ENCODE measurements around the gene TMCC2.
A peak's percentile ranks its signal among the peaks of the same experiment; 100 is the strongest.

TMCC2 gene

GRCh38 chr1:205291596-205291995, 63.9 kb downstream of the TMCC2 start:
- Histone ChIP-seq H3K36me3 (ENCODE audit: control insufficient read depth, insufficient read depth, low read length) (no peaks in the 10 kb centered on the region), H3K79me2 (no peaks in the 10 kb centered on the region), H3K4me2 (ENCODE audit: low read length) (no peak overlapping the region), H2AFZ (no peak overlapping the region), H3K4me1 (no peaks in the 10 kb centered on the region), H3K9ac (no peak overlapping the region), H3K27me3 (ENCODE audit: control insufficient read depth, insufficient read depth, low read length) (no peaks in the 10 kb centered on the region), H3K4me3 (ENCODE audit: low read depth, low read length) (no peak overlapping the region), H3K9me3 (ENCODE audit: control insufficient read depth, low read length) (no peaks in the 10 kb centered on the region), H3K27ac (no peak overlapping the region)
- no peak for TF ChIP-seq CTCF (IDR thresholded peaks at IDR 0.05)

GRCh38 chr1:205293350-205294074, 65.8 kb downstream of the TMCC2 start:
- H3K9ac ChIP-seq: no peak overlapping the region
- TF ChIP-seq CTCF (IDR thresholded peaks at IDR 0.05): no peak
- H3K4me1 ChIP-seq: no peaks in the 10 kb centered on the region
- no peak overlapping the region for H3K4me2 ChIP-seq (ENCODE audit: low read length)
- H3K27ac ChIP-seq: peak overlapping the region; percentile 11
- H3K79me2 ChIP-seq: no peaks in the 10 kb centered on the region
- H3K36me3 ChIP-seq (ENCODE audit: control insufficient read depth, insufficient read depth, low read length): no peaks in the 10 kb centered on the region
- H3K27me3 ChIP-seq (ENCODE audit: control insufficient read depth, insufficient read depth, low read length): no peaks in the 10 kb centered on the region
- no peak overlapping the region for H2AFZ ChIP-seq
- no peak overlapping the region for H3K4me3 ChIP-seq (ENCODE audit: low read depth, low read length)
- no peaks in the 10 kb centered on the region for H3K9me3 ChIP-seq (ENCODE audit: control insufficient read depth, low read length)

GRCh38 chr1:205294175-205294917, 66.6 kb downstream of the TMCC2 start:
- H3K9ac ChIP-seq: no peak overlapping the region
- H3K36me3 ChIP-seq (ENCODE audit: control insufficient read depth, insufficient read depth, low read length): no peaks in the 10 kb centered on the region
- no peaks in the 10 kb centered on the region for H3K79me2 ChIP-seq
- H3K27me3 ChIP-seq (ENCODE audit: control insufficient read depth, insufficient read depth, low read length): no peaks in the 10 kb centered on the region
- H3K9me3 ChIP-seq (ENCODE audit: control insufficient read depth, low read length): no peaks in the 10 kb centered on the region
- H3K4me1 ChIP-seq: no peaks in the 10 kb centered on the region
- no peak overlapping the region for H3K4me3 ChIP-seq (ENCODE audit: low read depth, low read length)
- peak overlapping the region; percentile 11 for H3K27ac ChIP-seq
- no peak for TF ChIP-seq CTCF (IDR thresholded peaks at IDR 0.05)
- H2AFZ ChIP-seq: no peak overlapping the region
- H3K4me2 ChIP-seq (ENCODE audit: low read length): no peak overlapping the region

- Histone ChIP-seq H3K36me3 (ENCODE audit: control insufficient read depth, insufficient read depth, low read length) (no peaks in the 10 kb centered on the region), H3K27me3 (ENCODE audit: control insufficient read depth, insufficient read depth, low read length) (no peaks in the 10 kb centered on the region), H3K4me2 (ENCODE audit: low read length) (no peak overlapping the region), H3K79me2 (no peaks in the 10 kb centered on the region), H2AFZ (no peak overlapping the region), H3K4me1 (no peaks in the 10 kb centered on the region), H3K27ac (peak overlapping the region; percentile 11), H3K4me3 (ENCODE audit: low read depth, low read length) (no peak overlapping the region), H3K9ac (no peak overlapping the region), H3K9me3 (ENCODE audit: control insufficient read depth, low read length) (no peaks in the 10 kb centered on the region)
- no peak for TF ChIP-seq CTCF (IDR thresholded peaks at IDR 0.05)
These were observed 67.2 kb downstream of the TMCC2 start for GRCh38 chr1:205294934-205295333.
